ENCODE data around the gene WWOX.
"Not testable (repeated sequence)": the region's sequence is repeated elsewhere in the genome, so short reads cannot be mapped to it uniquely, and the experiment has no call there.

WWOX gene

DNA sequence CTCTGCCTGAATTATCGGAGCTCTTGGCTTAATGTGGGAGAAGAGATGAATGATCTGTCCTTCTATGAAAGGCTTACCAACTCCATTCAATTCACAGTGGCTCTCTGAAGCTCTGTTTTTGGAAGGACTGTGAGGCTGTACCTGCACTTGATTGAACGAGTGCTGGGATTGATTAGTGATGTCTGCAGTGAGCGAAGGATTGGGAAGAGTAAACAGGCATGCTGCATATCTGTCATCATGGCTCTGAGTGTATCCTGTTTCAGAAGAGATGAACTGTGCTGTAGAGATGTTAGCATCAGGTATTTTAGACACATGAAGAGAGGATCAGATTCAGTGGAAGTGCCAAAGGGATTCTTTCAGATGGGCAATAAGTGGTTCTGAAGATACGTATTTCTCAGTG, 937.1 kb downstream of the WWOX start:
- no peak for DNase-seq (ENCODE audit: low spot score)

DNA sequence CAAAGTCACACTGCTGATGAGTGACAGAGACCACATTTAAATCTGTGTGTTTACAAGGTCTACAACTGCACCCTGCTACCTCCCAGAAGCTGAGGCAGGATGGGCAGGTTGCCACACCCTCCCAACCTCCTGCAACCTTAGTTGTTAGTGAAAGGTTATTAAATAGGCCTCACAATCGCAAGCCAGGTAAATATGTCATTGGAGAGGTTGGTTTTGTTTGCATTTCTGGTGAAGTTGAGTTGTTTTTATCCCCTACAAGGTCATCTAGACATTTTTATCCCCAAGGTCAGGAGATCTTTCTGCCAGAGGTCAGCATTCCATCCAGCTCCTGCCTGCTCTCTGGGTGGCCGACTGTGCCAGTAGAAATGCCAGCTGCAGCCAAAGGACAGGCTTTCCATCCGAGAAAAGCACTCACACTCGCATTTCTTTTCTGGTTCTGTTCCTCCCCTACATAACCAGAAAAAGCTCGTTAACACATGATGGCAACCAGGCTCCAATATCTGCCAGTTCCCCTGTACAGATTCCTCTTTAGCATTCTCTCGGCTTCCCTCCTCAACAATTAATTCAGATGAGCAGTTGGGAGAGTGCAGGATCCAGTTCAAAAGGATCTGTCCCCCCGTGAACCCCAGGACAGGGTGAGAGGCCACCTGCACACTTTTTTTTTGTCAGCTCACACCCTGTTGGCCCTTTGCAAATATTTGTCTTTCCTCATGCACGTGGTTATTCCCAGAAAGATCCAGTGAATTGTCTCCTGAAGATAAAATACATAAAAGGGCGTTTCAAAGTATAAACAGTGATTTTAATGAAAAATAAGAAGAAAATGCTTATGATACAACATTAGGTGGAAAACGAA, 938.3 kb downstream of the WWOX start:
- DNase-seq (ENCODE audit: low spot score), result no peak

DNA sequence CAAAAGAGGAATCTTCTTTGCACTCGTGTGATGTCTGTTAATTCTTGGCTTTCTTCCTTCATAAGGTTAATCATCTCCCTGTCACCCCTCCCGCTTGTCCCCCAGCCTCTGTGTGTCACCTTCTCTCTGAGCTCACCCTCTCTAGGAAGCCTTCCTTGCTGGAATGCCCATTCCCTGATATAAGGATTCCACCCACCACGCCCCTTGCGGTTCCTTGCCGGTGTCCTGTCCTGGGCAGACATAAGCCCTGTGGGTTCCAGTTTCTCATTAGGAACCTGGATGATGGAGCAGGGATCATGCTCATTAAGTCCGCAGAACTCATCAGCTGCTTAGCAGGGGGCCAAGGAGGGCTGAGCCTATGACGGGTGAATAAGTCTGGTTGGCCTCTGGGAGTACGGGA, 941.8 kb downstream of the WWOX start:
- no peak for DNase-seq (ENCODE audit: low spot score)

DNA sequence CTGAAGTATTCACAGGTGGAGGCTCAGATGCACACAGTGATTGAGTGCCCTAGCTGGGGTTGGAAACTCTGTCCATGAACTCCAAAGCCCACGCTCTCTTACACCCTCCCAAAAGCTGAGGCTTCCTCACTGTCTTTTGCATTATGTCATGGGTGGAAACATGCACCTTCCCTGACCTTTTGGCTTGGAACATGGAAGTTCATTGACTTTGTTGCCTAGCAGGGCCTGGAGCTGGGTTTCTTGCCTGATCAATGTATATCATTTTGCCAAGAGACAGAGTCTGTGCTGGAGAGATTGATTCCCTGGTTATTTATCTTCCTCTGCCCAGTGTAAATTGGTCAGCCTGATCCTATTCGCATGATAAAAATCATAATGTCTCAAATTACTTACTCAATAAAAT, 942.7 kb downstream of the WWOX start:
- no peak for DNase-seq (ENCODE audit: low spot score)

DNA sequence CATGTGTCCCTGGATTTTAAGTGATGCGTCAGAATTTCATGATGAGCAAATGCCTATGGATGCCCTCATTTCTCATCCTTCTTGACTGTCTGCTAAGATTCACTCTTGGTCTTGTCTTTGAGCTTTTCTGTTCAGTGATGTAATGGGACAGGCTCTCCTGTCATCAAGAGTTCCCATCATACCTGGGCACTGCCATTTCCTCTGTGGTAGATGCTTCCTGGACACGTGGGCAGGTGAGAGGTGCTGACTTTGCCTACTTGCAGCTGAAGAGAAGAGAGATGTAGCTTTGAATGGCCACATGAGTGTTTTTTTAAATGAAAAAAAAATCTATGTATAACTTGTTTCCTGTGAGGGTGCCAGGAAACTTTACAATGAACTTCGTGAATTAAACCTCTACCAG, 943.4 kb downstream of the WWOX start:
- no peak for DNase-seq (ENCODE audit: low spot score)

DNA sequence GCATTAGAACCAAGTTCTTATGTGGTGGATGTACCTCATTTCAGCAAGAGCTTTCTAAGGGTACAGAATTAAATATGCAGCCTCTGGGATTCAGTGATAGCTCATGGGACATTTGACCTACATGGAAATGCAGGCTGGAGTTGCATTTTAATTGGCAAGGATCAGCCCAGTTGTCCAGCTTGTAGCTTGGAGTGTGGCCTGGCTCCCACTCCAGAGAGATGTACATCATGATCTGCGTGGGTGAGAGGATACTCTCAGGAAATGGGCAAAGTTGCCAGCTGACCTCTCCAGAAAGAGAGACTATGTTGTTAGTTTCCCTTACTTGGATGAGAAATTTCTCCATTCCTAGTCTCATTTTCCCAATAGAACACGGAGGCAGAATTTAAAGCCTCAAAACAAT, 945.7 kb downstream of the WWOX start:
- no peak for DNase-seq (ENCODE audit: low spot score)

DNA sequence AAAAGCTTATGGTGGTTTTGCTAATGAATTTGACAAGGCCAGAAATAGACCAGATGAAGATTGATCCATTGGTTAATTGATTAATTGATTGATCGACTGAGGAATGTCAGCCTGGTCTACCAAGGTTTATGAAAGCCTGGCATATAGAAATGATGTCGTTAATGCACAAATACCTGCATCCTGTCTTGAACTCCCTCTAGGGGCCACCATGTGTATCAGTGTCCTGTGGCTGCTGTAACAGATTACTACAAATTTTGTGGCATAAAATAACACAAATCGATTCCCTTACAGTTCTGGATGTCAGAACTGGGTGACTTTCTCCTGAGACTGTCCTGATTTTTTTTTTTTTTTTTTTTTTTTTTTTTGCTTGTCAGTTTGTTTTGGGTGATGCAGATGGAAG, 947.9 kb downstream of the WWOX start:
- DNase-seq (ENCODE audit: low spot score), result no peak

DNA sequence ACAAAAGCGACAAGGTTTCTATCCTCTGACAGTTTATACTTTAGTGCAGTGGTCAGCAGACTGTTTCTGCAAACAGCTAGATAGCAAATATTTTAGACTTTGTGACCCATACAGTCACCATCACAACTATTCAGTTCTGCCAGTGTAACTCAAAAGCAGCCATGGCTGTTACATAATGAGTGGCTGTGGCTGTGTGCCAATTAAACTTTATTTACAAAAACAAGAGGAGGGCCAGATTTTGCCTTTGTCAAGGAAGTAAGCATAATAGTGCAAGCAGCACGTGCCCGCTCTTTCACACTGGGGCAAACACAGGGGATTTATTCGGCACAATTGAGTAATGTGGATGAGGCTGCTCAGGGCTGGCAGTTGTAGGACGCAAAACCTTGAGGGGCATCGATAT, 949.6 kb downstream of the WWOX start:
- no peak for DNase-seq (ENCODE audit: low spot score)

DNA sequence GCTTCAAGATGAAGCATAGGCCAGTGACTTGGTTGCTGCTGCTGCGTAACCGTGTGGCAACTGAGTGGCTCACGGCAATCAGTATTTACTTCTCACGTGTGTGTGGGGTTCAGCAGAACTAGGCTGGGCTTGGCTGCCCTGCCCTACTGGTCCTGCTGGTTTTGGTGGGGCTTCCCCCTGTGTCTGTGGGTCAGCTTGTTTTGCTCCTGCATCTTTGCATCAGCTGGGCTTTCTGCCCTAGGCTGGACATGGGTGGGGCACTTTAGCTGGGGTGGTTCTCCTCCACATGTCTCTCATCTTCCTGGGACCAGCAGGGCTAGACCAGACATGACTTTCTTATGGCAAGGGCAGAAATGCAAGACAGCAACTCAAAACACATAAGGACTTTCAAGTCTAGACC, 950.6 kb downstream of the WWOX start:
- no peak for DNase-seq (ENCODE audit: low spot score)

DNA sequence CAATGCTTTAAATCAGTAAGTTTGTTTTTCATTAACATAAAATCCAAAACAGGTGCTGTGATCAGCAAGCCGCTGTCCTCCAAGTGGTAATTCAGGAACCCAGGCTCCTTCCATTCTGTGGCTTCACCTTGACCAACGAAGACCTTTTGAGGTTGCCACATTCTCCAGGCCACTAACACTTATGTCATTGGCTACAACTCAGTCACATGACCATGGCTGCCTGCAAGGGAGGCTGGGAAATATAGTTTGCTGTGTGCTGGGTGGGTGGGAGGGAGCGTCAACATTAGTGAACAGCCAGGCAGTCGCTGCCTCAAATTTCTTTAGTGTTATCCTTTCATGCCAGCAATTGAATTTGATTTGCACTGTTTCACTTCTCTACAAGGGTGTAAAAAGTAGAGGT, 951.9 kb downstream of the WWOX start:
- DNase-seq (ENCODE audit: low spot score), result no peak

DNA sequence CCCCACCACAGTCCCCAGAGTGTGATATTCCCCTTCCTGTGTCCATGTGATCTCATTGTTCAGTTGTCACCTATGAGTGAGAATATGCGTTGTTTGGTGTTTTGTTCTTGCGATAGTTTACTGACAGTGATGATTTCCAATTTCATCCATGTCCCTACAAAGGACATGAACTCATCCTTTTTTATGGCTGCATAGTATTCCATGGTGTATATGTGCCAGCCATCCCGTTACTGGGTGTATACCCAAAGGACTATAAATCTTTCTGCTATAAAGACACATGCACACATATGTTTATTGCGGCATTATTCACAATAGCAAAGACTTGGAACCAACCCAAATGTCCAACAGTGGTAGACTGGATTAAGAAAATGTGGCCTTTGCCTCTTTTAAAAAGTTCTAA, 952.7 kb downstream of the WWOX start:
- DNase-seq (ENCODE audit: low spot score), result not testable (repeated sequence)

DNA sequence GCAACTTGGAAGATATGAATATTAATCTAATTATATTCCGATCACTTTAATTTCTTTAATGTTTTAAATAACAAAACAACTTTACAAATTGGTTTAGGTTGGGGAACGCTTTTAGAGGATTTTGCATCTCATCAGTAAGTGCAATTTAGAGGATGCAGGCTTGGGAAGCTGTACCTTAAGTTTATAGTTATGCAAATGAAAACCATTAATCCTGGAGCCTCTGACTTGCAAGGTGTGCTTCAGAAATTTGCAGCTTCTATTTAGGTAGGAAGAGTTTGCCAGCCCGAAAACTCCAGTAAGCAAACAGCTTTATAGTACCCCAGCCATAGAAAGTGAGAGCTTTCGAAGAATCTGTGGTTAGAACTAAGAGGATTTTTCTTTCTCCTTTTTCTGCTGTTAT, 954.1 kb downstream of the WWOX start:
- no peak for DNase-seq (ENCODE audit: low spot score)

DNA sequence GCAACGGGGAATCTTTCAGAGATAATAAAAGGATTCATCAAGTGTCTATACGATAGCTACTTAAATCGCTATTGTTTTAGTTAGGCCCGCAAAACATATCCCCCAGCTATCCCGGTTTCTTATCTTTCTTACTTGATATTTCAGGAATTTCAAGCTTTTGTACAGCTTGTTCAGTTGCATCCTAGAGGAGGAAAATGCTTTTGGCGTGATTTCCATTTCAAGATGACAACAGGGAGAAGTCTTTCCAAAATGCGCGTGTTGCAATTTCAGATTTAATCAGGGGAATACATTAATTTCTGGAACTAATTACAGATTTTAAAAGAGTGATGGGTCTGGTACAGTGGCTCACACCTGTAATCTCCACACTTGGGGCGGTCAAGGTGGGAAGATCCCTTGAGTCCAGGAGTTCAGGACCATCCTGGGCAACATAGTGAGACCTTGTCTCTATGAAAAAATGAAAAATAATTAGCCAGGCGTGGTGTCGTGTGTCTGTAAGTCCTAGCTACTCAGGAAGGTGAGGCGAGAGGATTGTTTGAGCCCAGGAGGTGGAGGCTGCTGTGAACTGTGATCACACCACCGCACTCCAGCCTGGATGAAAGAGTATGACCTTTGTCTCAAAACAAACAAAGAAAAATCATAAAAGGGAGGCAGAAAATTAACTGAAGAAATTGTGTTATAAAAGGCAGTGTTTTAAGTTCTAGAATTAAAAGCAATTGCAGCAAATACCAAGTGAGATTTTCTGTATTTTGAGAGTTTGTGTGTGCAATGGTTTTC, 954.9 kb downstream of the WWOX start:
- no peak for DNase-seq (ENCODE audit: low spot score)

DNA sequence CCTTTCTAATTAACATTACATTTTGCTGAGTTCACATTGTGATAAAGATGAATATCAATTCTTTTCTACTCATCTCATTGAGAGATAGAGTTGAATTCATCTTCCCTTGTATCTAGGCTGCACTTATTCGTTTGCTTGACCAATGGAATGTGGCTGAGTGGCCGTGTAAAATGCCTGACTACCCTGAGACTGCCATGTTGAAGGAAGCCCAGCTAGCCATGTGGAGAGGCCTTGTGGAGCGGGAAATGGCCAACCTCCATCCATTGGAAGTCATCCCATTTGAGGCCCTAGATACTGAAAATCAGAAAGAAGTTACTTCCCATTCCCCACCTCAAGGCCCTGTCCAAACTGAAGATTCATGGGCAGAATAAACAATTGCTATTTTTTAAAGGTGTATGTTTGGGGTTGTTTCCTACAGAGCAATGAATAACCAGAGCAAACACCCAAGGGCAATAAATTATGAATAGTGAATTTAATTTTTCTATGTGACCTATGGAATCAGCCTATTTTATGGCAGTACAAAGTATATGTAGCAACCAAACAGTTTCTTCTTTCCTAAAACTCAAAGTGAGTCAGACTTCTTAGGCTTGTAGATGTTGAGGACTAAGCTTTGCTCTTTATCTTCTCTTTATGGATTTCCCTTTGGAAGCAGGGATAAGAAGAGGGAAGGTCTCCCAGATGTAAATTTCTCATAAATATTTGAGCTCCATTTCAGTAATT, 956.0 kb downstream of the WWOX start:
- DNase-seq (ENCODE audit: low spot score), result no peak

DNA sequence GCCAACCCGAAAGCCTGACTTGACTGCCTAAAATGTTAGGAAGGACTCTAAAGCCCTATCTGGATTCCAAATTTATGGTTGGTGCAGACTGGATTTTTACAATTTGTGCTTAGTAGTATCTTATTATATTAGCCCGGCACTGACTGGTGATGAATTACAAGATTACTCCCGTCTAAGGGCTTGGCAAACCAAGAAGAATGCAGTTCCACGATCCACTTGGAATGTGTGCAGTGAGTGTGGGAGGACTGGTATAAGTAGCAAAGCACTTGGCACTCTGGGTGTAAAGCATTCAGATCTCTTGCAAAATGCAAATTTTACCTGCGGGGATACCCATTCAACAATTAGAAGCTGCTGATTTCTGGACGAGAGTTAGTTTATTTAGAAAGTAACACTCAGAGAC, 961.7 kb downstream of the WWOX start:
- no peak for DNase-seq (ENCODE audit: low spot score)

DNA sequence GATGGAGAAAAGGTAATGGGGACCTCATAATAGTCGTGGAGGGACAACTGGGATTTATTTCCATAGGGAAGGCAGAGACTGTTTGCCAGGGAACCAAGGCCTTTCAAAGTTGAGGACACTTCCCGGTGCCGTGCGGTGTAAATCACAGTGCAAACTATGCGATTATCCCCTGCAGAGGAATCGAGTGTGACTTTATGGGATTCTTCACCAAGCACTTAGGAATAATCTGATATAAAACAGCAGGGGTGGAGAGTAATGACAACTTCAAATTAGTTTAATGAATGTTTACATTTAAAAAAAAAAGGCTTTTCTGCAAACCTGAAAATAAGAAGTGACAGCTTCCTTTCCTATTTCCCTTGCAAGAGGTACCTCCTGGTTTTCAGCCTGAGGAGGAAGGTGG, 962.9 kb downstream of the WWOX start:
- no peak for DNase-seq (ENCODE audit: low spot score)

DNA sequence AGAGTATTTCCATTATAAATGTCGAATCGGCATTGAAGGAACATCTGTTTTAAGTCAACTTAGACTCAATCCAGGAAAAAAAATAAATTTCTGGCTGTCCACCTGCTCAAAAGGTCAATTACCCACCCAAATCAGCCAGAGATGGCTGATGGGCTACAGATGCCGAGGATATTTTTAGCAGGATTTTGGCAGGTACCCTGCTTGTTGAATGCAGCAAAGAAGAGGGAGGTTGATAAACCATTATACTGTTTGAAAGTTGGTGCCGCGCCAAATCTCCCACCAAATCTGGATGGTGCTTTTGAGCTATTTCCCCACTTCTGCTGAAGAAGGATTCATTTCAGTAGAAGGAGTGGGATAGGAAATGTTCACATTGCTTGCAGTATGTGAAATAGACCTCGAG, 963.4 kb downstream of the WWOX start:
- no peak for DNase-seq (ENCODE audit: low spot score)

DNA sequence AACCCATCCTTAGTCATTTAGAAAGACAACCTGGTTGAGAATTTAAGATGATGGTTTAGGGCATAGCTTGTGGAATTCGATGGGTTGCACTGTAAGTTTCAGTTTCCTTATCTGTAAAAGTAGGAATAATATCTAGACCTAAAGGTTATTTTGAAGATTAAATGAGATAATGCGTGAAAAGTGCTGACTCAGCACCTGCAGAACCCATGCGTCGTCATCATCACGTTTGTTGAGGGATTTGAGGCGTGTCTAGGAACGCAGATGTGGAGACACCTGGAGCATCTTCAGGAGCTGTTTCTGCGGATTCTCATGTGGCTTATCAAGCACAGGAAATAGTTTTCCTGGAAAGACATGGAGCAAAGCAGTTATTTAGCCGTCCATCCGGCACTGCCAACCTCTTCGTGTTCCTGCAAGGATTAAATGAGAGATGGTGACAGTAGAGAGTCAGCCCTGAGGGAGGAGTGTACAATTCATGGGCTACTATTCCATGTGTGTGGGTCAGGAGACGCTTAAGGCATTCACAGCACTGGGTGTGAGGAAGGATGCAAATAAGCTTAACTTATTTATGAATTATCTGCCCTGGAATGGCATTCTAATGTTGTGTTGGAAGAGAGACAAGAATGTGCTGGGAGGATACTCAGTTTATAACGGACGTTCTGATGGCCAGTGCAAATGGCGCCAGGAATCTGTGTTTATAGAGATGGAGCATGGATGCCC, 965.0 kb downstream of the WWOX start:
- no peak for DNase-seq (ENCODE audit: low spot score)

DNA sequence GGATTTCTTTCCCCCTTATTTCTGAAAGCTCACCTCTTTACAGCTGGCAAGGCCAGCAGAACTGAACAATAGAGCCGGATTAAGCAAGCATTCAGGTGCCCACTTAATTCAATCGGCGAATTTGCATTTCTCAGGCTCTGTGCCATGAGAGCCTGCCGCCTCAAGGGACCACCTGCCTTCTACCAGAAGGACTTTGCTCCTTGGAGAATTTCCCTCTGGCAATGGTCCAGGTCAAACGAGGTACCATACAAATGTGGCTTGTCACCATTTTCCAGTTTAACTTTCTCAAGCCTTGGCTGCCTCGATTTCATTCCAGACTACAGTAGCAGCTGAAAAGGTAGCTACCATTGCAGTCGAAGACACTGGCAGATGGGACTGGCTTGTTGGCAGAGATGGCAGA, 967.1 kb downstream of the WWOX start:
- no peak for DNase-seq (ENCODE audit: low spot score)

DNA sequence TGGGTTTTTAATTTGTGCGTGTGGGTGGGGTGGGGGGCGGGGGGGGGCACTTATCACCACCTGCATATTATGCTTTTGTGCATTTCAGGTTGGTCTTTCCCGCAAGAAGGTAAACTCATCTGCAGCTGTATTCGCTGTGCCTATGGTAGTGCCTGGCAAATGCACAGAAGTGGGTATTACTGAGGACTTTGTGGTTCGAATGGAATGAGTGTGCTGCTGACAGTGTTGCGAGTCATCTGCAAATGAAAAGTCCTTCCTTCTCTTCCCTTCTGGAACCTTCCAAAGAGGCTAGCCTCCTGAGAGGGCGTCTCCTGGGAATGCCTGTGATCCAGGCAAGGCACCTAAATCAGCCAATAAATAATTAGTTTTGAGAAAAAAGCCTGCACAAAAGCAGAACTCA, 968.1 kb downstream of the WWOX start:
- no peak for DNase-seq (ENCODE audit: low spot score)

DNA sequence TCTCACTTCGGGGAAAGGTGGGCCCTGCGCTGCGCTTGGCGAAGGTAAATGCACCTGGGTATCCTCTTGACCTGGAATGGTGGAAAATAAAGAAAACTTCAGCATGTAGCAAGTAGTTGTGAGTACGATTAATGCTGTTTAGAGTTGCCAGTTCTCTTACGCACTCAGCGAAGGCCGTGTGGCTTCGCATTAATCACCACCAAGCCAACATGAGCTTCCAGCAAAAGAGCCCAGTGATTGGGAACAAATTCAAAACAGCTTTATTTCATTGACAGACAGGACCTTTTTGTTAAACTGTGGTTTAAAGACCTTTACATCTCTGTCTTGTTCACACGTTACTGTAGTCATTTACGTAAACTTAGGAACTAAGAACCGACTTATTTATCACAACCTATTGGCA, 969.7 kb downstream of the WWOX start:
- no peak for DNase-seq (ENCODE audit: low spot score)

DNA sequence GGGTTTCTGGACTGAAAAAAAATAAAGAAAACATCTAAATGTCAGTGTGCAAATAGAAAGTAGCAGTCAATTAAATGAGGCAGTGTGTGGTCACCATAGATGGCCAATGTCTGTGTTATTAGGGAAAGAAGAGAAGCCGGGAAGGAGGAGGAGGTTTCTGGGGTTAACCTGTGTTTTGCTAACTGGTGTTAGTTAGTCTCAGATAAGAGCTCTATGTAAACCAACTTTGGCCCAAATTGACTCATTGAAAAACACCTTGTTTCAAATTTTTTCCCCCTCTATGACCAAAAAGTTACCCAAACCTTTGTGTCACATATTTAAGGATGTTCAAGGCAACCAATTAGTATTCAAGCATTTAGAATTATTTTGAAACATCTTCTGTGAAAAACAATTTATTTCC, 970.2 kb downstream of the WWOX start:
- DNase-seq (ENCODE audit: low spot score), result no peak
